ENCODE data around the gene ITGB5.
"Not testable (repeated sequence)": the region's sequence is repeated elsewhere in the genome, so short reads cannot be mapped to it uniquely, and the experiment has no call there.

The ITGB5 gene

DNA sequence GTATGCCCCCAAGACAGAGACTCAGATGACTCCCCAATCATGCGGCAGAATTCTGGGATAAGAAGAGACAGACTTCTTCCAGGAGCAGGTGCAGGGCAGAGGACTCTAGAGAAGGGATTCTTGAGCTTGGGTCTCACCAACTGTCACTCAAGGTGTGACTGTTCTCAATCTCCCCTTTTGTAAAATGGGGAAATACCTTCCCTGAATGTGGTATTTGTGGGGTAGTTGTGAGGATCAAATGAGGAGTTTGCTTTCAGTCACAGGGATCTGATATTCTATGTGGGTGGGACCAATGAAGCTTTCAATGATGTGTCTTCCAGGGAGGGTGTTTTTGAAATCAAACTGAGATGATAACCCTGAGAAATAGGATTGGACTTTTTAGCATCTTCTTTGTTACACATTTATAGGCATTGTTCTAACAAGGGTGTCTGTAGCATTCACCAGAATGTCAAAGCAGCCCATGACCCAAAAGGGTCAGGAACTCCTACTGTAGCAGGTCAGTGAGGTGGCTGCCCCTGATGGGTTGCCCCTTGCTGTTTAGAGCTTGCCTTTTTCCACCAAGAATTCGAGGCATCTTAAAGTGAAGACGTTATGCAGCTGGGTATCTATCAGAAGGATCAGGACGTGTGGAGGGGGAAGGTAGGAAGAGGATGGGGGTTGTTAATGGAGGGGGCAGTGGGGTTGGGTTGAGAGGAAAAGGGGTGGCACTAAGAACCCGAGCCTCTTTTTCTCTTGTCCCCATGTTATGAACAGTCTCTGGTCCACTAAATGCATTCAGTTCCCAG, 128.1 kb downstream of the ITGB5 start:
- FAIRE-seq (no peak), DNase-seq (ENCODE audit: low spot score) (no peak)

DNA sequence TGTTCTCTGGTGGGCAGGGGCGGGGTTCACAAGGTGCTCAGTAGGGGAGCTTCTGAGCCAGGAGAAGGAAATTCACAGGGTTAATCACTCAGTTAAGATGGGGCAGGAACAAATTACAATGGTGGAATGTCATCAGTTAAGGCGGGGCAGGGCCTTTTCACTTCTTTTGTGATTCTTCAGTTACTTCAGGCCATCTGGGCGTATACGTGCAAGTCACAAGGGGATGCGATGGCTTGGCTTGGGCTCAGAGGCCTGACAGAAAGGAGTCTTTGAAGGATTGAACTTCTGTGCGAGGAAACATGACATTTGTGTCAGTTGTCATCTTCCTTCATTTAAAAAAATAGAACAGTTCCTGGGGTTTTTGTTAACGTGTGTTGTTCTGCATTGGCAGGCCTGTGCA, 129.2 kb downstream of the ITGB5 start:
- not testable (repeated sequence) for DNase-seq (ENCODE audit: low spot score); FAIRE-seq

DNA sequence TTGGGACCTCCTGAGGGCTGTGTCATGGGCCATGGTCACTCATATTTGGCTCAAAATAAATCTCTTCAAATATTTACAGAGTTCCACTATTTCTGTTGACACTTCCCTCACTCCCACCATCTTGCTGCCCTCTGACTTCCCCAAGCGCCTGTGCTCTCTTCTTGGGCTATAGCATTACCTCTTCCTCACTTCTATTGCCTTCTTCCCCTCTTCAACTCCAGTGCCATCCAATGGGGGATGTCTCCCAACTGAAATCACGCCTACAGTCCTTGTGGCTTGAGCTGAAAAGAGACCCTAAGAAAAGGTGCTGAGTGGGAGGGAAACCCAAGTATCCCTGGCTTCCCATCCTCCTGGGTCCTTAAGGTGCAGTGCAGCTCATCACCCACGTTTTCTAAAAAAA, 135.1 kb downstream of the ITGB5 start:
- DNase-seq (ENCODE audit: low spot score) (no peak), FAIRE-seq (no peak)

DNA sequence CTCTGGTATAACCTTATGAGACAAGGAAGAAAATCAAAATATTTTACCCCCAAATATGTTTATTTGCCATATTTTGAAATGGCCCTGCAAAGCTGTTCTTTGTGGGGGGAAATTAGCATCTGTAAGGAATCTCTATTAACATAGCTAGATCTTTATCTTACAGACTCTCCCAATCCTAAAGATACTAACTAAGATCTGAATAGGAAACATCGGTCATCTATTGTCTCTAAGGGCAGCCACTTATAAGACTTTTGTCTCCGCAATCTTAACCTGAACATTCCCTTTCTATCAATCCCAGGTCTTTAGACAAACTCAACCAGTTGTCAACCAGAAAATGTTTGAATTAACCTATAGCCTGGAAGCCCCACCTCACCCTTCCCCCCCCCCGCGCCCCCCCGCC, 135.7 kb downstream of the ITGB5 start:
- FAIRE-seq (no peak), DNase-seq (ENCODE audit: low spot score) (no peak)

DNA sequence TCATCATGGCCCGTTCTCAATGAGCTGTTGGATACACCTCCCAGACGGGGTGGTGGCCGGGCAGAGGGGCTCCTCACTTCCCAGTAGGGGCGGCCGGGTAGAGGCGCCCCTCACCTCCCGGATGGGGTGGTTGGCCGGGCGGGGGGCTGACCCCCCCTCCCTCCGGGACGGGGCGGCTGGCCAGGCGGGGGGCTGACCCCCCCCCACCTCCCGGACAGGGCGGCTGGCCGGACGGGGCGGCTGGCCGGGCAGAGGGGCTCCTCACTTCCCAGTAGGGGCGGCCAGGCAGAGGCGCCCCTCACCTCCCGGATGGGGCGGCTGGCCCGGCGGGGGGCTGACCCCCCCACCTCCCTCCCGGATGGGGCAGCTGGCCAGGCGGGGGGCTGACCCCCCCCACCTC, 137.3 kb downstream of the ITGB5 start:
- DNase-seq (ENCODE audit: low spot score); FAIRE-seq: not testable (repeated sequence)

DNA sequence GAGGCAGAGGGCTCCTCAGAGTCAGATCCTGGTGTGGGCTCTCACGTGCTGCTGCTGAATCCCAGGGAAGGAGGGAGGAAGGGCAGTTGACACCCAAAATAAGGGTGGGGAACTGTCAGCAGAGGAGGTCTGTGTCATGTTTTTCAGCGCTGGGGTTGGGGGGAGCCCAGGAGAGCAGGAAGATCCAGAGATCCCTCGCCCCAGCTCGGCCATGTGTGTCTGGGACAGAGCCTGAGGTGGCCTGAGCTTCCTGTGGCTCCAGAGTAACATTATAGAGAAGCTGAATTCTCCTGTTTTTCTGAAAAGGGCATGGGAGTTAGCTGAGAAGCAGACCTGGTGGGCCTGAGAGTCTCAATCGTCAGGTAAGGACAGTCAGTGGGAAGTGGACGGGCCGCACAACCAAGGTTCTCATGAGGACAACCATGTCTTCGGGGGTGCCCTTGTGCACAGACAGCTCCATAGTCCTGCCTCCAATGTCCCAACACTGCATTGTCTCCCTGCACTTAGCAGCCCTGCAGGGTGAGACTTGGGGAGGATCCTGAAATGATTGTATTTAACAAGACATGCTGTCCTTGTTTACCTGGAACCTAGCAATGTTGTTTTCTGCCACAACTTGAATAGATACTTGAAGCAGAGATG, 138.5 kb downstream of the ITGB5 start:
- no peak for DNase-seq (ENCODE audit: low spot score)
- no peak for FAIRE-seq

DNA sequence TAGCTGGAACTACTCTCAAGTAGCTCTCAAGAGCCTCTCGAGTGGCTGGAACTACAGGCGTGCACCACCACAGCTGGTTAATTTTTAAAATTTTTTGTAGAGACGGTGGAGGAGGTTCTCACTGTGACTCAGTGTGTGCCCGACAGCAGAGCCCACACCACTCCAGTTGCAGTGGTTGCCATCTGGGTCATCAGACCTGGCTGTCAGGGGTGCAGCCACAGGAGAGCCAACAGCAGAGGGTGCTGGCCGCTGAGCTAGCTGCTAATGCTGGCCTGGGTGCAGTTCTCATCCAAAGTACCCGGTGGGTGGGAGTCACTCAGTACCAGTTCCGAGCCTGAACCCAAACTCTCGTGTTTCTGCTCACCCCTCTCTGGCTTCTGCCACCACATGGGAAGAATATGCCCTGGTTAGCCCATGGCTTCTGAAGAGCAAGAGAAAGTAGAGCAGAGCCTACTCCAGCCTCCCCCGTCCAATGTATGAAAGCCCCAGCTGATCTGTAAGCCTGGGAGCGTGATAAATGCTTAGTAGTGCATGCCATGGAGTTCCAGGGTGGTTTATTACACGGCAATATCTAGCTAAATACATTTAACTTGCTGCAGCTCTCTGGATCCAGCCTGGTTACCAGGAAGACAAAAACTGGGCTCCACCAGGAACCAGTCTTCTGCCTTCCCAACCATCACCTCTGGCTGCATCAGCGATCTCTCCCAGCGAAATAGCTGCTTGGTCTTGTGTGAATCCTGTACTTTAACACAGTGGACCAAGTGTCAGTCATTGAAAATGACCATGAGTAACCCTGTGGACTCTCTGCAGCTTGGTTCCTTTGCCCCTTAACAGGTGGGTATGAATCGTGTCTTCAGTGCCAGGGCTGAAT, 139.8 kb downstream of the ITGB5 start:
- no peak for FAIRE-seq
- no peak for DNase-seq (ENCODE audit: low spot score)

DNA sequence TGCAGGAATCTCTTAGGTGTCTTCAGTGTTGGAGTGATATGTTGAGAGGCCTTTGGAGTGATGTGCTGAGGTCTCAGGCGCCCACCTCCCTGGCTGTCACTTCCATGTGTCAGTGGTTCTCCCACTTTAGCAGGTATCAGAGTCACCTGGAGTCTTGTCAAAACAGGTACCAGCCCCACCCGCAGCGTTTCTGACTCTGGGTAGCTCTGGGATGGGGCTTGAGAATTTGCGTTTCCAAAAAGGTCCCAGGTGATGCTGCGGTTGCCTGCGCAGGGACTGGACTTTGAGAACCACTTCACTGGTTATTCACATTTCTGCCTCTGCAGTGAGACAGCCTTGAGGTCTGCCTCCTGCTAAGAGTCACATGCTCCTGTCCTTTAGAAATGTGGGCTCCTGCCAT, 141.4 kb downstream of the ITGB5 start:
- no peak for FAIRE-seq
- DNase-seq (ENCODE audit: low spot score): no peak

DNA sequence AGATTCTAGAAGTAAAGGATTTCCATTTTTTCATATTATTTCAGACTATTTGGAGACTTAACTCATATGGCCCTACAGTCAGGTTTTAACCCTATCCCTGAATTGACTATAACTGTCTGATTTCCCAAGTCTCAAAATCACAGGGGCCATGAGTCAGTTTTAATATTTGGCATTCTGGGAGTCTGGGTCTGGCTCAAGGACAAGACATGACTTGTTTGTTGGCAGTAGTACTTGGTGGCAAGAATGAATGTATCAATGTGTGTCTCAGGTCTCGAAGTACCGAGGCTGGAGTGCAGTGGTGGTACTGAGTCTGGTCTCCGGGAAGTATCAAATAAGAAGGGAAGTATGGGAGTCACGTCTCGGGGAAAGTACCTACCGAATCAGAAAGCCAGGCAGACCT, 146.1 kb downstream of the ITGB5 start:
- no peak for DNase-seq (ENCODE audit: low spot score)
- no peak for FAIRE-seq

DNA sequence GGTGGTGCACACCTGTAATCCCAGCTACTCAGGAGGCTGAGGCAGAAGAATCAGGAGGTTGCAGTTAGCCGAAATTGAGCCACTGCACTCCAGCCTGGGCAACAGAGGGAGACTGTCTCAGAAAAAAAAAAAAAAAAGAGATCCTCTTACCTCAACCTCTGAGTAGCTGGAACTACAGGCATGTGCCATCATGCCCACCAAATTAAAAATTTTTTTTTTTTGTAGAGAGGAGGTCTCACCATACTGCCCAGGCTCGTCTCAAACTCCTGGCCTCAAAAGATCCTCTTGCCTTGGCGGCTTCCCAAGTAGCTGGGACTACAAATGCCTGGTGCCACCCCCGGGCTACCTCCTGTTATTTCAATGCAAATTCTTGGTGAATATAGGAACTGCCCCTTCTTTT, 155.4 kb downstream of the ITGB5 start:
- no peak for FAIRE-seq
- no peak for DNase-seq (ENCODE audit: low spot score)

DNA sequence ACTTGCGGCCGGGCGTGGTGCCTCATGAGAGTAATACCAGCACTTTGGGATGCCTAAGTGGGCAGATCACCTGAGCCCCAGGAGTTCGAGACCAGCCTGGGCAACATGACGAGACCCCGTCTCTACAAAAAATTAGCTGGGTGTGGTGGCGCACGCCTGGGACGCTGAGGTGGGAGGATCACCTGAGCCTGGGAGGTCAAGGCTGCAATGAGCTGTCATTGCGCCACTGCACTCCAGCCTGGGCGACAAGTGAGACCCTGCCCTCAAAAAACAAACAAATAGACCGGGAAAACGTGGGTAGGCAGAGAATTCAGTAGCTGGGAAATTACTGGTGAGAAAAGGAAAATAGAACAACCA, 156.2 kb downstream of the ITGB5 start:
- FAIRE-seq: no peak
- DNase-seq (ENCODE audit: low spot score): no peak

DNA sequence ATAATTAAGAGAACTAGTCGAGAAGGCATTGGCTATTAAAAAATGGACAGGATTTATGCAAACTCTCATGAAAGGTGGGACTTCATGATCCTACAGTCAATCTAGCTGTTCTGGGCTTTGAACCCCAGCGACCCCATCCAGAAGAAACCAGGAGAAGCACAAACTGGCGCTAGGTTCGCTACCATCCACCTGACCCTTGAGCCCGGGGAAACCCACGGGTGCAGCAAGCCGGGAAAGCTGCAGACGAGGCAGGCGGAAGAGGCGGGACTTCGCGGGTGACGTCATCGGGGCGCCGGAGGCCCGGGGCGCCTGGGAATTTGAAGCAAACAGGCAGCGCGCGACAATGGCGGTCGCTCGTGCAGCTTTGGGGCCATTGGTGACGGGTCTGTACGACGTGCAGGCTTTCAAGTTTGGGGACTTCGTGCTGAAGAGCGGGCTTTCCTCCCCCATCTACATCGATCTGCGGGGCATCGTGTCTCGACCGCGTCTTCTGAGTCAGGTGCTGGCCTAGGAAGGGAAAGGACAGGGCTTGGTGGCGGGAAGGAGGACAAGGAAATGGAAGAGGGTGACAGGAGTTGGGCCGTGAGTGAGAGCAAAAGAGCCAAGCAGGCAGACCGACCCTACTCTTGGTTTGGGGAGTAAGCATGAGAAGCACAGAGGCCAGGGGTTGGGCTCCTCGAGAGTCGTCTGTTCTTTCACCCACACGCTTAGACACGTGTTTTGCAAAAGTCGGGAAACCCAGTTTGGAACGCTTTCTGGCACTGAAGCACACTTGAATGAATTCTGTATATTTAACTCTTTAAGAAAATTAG, 156.8 kb downstream of the ITGB5 start, which contains the start of gene UMPS:
TSS of gene UMPS (plus strand) at position 324 of the 812 bp plus-strand sequence. CDS start at position 344, 20 bp downstream.
- DNase-seq (ENCODE audit: low spot score) (peak; percentile 96), FAIRE-seq (peak; percentile 91)

DNA sequence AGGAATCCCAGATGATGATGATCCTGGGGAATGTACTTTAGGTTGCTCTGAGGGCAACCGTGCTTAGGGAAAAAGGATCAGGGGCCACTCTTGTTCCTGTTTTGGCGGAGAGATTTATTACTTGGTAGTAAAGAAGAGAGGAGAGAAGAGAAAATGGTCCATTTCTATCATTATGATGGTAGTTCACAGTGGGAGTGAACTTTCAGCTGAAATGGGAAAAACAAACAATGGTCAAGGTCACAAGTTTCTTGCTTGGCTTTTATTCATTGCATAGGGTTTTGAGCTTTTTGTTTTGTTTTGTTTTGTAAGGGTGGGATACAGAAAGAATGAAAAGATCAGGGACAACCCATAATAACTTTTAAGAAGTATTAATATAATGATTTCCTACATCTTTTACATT, 164.6 kb downstream of the ITGB5 start:
- no peak for FAIRE-seq
- no peak for DNase-seq (ENCODE audit: low spot score)

DNA sequence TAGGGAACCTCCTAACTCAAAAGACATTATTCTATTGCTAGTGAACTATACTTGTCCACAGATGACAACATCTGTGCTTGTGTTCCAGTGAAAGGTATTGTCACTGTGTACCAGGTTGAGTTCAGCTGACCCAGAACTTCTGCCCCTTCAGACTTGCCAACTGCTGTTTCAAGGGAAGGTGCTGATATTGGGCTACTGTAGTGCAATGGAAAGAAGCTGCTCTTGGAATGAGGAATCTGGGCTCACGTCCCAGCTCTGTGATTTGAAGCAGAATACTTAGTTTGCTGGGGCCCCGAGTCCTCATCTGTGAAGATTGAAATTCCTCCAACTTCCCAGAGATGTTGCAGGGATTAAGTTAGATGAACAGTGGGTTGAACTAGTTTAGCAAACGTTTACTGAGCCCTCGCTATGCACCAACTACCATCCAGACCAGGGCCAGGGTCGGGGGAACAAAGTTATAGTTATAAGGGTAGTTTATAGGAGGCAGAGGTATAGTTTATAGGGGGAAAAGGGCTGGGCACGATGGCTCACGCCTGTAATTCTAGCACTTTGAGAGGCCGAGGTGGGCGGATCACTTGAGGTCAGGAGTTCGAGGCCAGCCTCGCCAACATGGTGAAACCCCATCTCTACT, 172.8 kb downstream of the ITGB5 start:
- FAIRE-seq: no peak
- DNase-seq (ENCODE audit: low spot score): no peak
